CD4-positive, alpha-beta T cell treated with Interleukin-4 for 1 hour (primary cell): Measurements from ENCODE around the gene ATP8A1.
"Not testable (repeated sequence)": the region's sequence is repeated elsewhere in the genome, so short reads cannot be mapped to it uniquely, and the experiment has no call there.

Experiments
- DNase-seq, 2 donors: peaks; one replicate each; pipeline ENCODE4 v3.0.0-alpha.2; 2020 to 2022

The ATP8A1 gene

DNA sequence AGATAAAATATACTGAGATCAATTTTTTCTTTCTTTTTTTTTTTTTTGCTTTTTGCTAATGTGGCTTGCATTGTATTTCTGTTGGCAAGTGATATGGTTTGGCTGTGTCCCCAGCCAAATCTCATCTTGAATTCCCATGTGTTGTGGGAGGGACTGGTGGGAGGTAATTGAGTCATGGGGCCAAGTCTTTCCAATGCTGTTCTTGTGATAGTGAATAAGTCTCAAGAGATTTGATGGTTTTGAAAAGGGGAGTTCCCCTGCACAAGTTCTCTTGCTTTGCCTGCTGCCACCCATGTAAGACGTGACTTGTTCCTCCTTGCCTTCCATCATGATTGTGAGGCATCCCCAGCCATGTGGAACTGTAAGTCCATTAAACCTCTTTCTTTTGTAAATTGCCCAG lies 195.7 kb downstream of the ATP8A1 start:
- DNase-seq = not testable (repeated sequence)

DNA sequence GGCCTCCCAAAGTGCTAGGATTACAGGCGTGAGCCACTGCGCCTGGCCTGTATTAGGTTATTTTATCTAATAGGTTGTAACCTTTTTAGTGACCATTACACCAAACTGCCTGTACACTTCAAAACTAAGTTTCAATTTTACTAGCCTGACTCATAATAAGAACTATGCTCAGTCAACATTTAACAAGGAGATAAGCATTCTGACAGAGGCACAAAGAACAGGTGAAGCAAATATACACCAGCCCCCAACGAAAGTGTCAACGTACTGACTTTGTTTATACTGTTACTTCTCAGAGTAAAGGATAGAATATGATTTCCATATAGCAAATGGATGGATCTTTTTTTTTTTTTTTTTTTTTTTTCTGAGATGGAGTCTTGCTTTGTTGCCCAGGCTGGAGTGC lies 196.9 kb downstream of the ATP8A1 start:
- DNase-seq = no peak

- no peak for DNase-seq
Measured at GRCh38 chr4:42458657-42459056, 198.2 kb downstream of the ATP8A1 start.

DNA sequence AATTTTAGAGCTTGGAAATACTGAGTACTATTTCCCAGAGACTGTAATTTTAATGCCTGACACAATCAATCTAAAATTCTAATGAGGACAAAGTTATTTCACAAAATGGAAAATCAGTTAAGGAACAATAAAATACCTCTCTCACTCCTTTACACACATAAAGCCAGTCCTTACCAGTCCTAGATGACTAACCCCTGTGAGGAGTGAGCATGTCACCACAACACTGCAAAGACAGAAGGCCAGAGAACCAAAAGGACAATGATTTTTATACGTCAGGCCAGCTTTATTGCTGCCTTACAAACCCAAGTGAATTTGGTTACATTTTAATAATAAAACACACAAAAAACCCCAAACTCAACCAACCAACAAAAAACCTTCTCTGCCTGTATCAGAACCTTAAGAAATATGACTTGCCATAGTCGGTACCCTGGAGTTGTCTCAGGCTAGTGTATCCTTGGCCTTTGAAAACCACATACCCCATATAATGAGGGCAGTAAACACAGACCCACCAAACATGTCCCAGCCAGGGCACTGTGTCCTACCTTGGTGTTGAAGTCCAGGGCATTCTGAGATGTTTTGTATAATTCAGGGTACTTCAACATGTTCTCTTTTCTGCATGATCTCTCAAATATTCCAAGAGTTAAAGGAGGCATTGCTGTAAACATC lies 202.0 kb downstream of the ATP8A1 start:
- no peak for DNase-seq

DNA sequence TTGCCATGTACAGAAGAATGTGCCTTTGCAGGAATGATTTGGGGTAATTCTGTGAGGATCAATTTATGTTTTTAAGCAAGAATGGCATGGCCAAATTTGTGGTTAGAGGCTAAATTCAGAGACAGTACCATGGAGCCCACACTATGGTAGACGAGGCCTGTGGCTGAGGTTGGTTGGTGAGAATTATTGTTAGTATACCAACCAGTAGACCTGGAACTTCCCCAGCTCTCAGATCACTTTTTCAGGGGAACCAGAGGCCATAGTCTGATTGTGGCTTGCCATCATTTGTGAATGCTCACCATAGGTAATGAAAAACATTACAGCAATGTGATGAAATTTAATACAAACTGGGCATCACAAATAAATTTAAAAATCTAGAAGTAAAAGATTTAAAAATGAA lies 203.3 kb downstream of the ATP8A1 start:
- DNase-seq = no peak

- DNase-seq = no peak
Measured at GRCh38 chr4:42452823-42453222, 204.1 kb downstream of the ATP8A1 start.

- DNase-seq = no peak
Measured at GRCh38 chr4:42446823-42447222, 210.1 kb downstream of the ATP8A1 start.

GRCh38 chr4:42445038-42445437 lies 211.9 kb downstream of the ATP8A1 start:
- DNase-seq = no peak

GRCh38 chr4:42442601-42443000 lies 214.3 kb downstream of the ATP8A1 start:
- no peak for DNase-seq

GRCh38 chr4:42440083-42440482 lies 216.8 kb downstream of the ATP8A1 start:
- no peak for DNase-seq

DNA sequence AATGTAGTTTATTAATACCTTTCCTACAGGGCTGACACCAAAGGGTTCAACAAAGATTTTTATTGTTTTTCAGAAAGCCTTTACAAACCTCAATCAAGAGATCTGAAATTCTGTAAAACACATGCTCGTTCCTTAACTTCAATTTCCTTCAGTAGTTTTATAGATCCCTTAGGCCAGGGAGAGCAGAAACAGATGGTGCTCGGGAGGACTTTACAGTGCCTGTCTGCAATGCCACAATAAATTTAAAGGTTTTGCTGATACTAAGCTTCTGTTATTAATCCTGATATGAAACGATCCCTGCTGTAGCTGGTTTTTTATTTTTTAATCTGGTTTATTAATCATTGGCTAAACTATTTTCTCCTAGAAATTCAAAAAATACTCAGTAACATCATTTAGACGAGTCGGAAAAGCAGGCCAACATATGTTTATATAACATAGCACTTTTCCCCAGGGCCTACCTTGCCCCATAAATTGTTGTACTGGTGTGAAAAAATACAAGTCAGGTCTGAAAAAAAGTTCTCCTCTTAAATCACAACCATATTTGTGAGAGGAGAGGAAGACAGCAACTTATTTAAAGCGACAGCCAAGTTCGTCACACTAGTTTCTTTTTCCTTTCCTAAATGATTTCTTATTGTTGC lies 219.9 kb downstream of the ATP8A1 start:
- DNase-seq = no peak

DNA sequence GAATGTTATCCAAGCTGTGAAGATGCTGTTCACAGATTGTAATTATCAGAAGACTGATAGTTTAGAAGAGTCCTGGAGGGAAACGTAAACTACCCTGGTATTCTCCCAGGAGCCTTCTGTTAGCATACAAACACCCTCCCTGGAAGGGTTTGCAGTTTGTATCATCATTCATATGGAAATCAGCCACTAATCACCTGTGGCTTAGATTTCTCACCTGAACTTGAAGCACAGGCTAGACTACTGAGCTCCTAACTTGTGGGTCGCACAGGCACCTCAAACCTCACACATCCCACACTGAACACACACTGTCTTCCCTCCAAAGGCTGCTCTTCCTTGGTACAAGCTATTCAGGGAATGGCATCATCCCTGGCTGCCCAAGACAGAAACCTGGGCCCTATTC lies 228.9 kb downstream of the ATP8A1 start:
- no peak for DNase-seq

GRCh38 chr4:42425146-42426065 lies 231.5 kb downstream of the ATP8A1 start:
- DNase-seq = no peak

DNA sequence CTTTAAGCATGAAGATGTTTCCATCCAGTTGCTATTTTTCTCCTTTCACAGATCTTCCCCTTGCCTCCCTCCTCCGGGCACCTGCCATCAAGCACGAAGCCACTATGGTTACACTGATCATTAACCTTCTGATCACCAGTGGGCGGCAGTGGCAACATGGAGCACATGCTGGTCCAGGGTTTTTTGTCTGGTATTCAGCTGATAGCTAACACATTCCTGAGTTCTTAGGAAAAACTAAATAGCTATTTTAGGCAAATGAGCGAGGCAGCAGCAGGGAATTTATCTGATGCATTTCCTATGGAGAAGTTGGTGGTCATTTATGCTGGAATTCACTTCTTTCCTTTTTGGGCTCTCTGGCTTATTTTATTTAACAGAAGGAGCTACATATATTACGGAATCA lies 236.8 kb downstream of the ATP8A1 start:
- DNase-seq = no peak

DNA sequence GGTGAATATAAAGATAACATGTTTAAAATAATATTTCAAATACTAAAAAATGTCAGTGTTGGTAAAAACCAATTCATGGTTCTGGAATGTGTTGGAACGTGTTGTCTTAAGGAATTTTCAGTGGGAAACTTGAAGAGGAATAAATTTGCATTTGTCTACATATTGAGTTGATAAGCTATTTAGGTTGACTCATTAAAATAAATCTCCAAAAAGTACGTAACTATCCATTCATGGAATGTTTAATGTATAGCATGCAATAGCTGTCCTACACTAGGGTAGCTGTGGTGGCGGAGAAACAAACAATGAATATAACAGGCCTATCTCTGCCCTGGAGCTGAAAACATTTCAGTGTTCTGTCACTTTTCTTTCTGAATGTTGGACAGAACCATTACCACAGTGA lies 239.4 kb downstream of the ATP8A1 start:
- DNase-seq = no peak

- DNase-seq = no peak
Measured at GRCh38 chr4:42416017-42416416, 240.9 kb downstream of the ATP8A1 start.

DNA sequence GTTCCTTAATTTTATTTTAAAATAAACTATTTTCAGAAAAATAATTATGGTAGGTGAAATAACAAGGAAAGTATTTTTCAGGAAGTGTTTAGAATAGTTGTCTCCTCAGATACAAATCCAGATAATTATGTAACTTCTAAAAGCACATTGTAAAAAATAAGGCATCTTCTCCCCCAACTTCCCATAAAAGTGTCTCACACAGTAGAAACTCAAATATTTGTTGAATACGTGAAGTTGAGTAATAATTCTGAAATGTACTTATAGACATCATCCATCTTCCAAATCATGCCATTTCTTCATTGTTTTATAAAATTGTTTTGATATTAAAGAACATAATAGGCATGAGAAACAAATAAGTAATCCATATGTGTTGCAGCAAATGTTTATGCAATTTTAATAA lies 241.6 kb downstream of the ATP8A1 start:
- DNase-seq = no peak

DNA sequence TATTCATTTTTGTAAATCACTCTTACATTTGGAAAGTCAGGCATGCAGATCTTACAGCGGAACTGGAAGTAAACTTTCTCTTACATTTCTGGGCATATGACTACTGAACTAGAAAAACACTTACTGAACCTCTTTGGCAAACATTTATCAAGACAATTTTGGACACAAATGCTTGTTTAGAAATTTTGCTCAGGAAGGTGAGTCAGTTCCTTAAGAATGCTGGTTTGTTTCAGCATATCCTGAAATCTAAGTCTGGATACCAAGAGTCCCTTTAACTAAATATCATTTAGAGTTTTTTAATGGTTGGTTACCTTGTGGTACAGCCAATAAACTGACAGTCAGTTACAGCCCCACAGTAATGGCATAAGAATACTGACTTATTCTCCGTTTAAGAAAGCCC lies 244.7 kb downstream of the ATP8A1 start:
- no peak for DNase-seq

DNA sequence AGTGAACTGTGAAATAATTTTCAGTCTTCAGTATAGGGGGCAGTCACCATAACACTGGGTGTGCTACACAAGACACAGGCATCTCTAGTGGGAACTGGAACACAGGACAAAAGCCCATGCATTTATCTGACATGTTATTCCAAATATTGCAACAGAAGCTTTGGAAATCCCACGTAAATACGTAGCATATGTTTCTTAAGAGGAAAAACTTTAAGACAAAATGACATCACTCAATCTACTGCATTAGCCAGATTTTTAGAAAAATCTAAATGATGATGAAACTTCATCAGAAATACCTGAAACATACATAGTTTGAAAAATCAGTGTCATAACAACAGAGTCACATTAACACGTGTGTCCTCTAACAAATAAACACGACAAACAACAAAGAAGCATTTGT lies 245.1 kb downstream of the ATP8A1 start:
- no peak for DNase-seq

DNA sequence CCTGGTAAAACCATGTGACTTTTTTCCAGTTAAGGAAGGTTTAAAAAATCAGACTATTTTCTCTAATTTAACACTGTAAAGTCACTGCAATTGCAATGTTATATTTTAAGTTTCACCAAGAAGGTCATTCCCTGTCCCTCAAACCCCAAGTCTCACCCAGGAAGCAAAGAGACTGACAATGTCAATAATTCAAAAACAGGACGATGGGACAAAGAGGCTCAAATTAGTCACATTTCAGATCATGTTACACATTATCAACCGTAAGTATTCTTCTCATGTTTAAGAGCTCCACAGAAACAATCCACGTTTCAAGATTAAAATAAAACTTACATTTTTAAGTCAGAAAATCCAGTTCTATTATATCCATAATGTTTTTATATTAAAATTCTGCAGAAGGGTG lies 246.5 kb downstream of the ATP8A1 start:
- DNase-seq = no peak

- no peak for DNase-seq
Measured at GRCh38 chr4:42404001-42404400, 252.9 kb downstream of the ATP8A1 start.

- DNase-seq = no peak
Measured at GRCh38 chr4:42401171-42401570, 255.7 kb downstream of the ATP8A1 start.

GRCh38 chr4:42399393-42399792 lies 257.5 kb downstream of the ATP8A1 start:
- no peak for DNase-seq

- DNase-seq = no peak
Measured at GRCh38 chr4:42398871-42399331, 258.0 kb downstream of the ATP8A1 start.
